GM12878 (cell line): ENCODE results near the gene POU2F1. TPM values are rescaled to one million over a fixed set of nuclear protein-coding genes. Genes with fewer than 3 reads are reported as not detected.

Experiments
- ATAC-seq: fragments of 200-7000 bp; cut with Tn5 transposase; 3 replicates; pipeline ENCODE4 v1.9.1; 2020; ENCODE audit warnings: mild to moderate bottlenecking, moderate library complexity
- BruUV-seq: library from RNA; stranded (reverse); fragments of 400-500 nt; replicated peaks from 2 replicates; lab custom pipeline; 2021; lab: Mats Ljungman, UMichigan
- CTCF ChIA-PET: fragments of 300-600 bp; sonication (Branson Sonifier 250); formaldehyde crosslinking; extraction: SDS; loops from one replicate; lab custom pipeline; 2021; ENCODE audit warnings: inconsistent platforms; lab: Yijun Ruan, JAX
- POLR2A ChIA-PET: fragments of 350-600 bp; formaldehyde crosslinking; extraction: SDS; loops from one replicate; lab custom pipeline; 2021; ENCODE audit warnings: inconsistent platforms; lab: Charles Lee
- RAD21 ChIA-PET: fragments of 300-600 bp; sonication (Branson Sonifier 250); formaldehyde crosslinking; loops from one replicate; lab custom pipeline; 2023; ENCODE audit warnings: antibody characterized with exemption; ENCODE audit not compliant: unreplicated experiment; lab: Charles Lee
- SMC1A ChIA-PET: fragments of 300-600 bp; sonication (Branson Sonifier 250); formaldehyde crosslinking; loops from one replicate; lab custom pipeline; 2023; ENCODE audit not compliant: unreplicated experiment, uncharacterized antibody; lab: Charles Lee
- DNase-seq: peaks from one replicate; pipeline ENCODE4 v3.0.0-alpha.2; 2011; ENCODE audit warnings: low read depth, low spot score
- FAIRE-seq: peaks from 3 replicates; lab custom pipeline; 2011; peaks lifted over from hg19 to GRCh38; lab: Jason Lieb, UNC
- H2AFZ ChIP-seq: 2 replicates; pipeline ENCODE4 v1.6.0; 2011; ENCODE audit warnings: low read depth, low read length, control low read depth; ENCODE audit not compliant: control insufficient read depth
- H3K27ac ChIP-seq: 2 replicates; pipeline ENCODE4 v1.5.1; 2011; ENCODE audit warnings: control low read depth; ENCODE audit not compliant: control insufficient read depth, insufficient read depth
- H3K27me3 ChIP-seq, 2 experiments: replicated peaks in 1 of 2; 2 replicates each; pipeline versions ENCODE4 v1.6.0 to v1.6.1; 2011; ENCODE audit warnings: low read length in 1 of 2; ENCODE audit not compliant: control insufficient read depth in 2 of 2, insufficient read depth in 2 of 2
- H3K36me3 ChIP-seq, 2 experiments: 2 replicates each; pipeline ENCODE4 v1.5.1; 2011; ENCODE audit warnings: low read length in 1 of 2; ENCODE audit not compliant: control insufficient read depth in 2 of 2, insufficient read depth in 2 of 2
- H3K4me1 ChIP-seq: 2 replicates; pipeline ENCODE4 v1.6.1; 2011; ENCODE audit warnings: mild to moderate bottlenecking, low read length, moderate library complexity, mixed read lengths; ENCODE audit not compliant: control insufficient read depth, insufficient read depth
- H3K4me2 ChIP-seq: 2 replicates; pipeline ENCODE4 v1.6.0; 2011; ENCODE audit warnings: control low read depth; ENCODE audit not compliant: control insufficient read depth, insufficient read depth
- H3K4me3 ChIP-seq: fragments of 200-600 bp; sonication (generic); 2 replicates; pipeline ENCODE4 v1.5.1; 2016
- H3K79me2 ChIP-seq: 2 replicates; pipeline ENCODE4 v1.6.0; 2011; ENCODE audit warnings: low read length; ENCODE audit not compliant: control insufficient read depth, insufficient read depth
- H3K9ac ChIP-seq: 2 replicates; pipeline ENCODE4 v1.8.0; 2011; ENCODE audit warnings: low read length, control low read depth, mixed read lengths; ENCODE audit not compliant: control insufficient read depth, insufficient read depth
- H3K9me3 ChIP-seq: replicated peaks from 3 replicates; pipeline ENCODE4 v1.5.1; 2011; ENCODE audit warnings: mild to moderate bottlenecking, low read length; ENCODE audit not compliant: control insufficient read depth, insufficient read depth
- H4K20me1 ChIP-seq: 2 replicates; pipeline ENCODE4 v1.6.0; 2011; ENCODE audit not compliant: control insufficient read depth, insufficient read depth
- CHD2 ChIP-seq: IDR thresholded peaks from 2 replicates; pipeline ENCODE4 v1.6.1; 2011; ENCODE audit warnings: low read depth, low read length, improper control_type of control experiment, borderline replicate concordance
- CHD4 ChIP-seq: fragments of 200-600 bp; sonication (generic); IDR thresholded peaks from 2 replicates; pipeline ENCODE4 v1.6.1; 2016; ENCODE audit warnings: mild to moderate bottlenecking
- DPF2 ChIP-seq: fragments of 450-650 bp; IDR thresholded peaks from 2 replicates; pipeline ENCODE4 v1.6.1; 2017; ENCODE audit warnings: mild to moderate bottlenecking
- ETV6 ChIP-seq, 2 experiments: fragments of 450-650 bp in 1 of 2; IDR thresholded peaks in 1 of 2; conservative IDR thresholded peaks in 1 of 2; 2 replicates each; pipeline ENCODE4 v1.6.1; 2014; ENCODE audit warnings: antibody characterized with exemption in 1 of 2, borderline replicate concordance in 1 of 2, low read depth in 1 of 2, mild to moderate bottlenecking in 1 of 2, moderate library complexity in 1 of 2
- EZH2 ChIP-seq: IDR thresholded peaks from 2 replicates; pipeline ENCODE4 v1.6.1; 2012; ENCODE audit warnings: low read depth, mild to moderate bottlenecking, control low read depth, inconsistent platforms, low read length, borderline replicate concordance; ENCODE audit not compliant: control insufficient read depth
- FOS ChIP-seq: IDR thresholded peaks from 3 replicates; pipeline ENCODE4 v1.6.1; 2011; ENCODE audit warnings: borderline replicate concordance; ENCODE audit not compliant: insufficient read length; ENCODE audit errors: extremely low read depth
- HDAC2 ChIP-seq: fragments of 200-600 bp; sonication (generic); IDR thresholded peaks from 2 replicates; pipeline ENCODE4 v1.6.1; 2017
- MXI1 ChIP-seq: fragments of 150-350 bp; IDR thresholded peaks from 2 replicates; pipeline ENCODE4 v1.6.1; 2011; ENCODE audit warnings: low read depth, mild to moderate bottlenecking, inconsistent platforms, low read length, improper control_type of control experiment
- NRF1 ChIP-seq: conservative IDR thresholded peaks from 2 replicates; pipeline ENCODE4 v1.6.1; 2011; ENCODE audit warnings: mild to moderate bottlenecking, low read depth, low read length, improper control_type of control experiment
- RFX5 ChIP-seq: IDR thresholded peaks from 2 replicates; pipeline ENCODE4 v1.6.1; 2011; ENCODE audit warnings: low read depth, low read length, improper control_type of control experiment
- SUZ12 ChIP-seq: fragments of 200-600 bp; sonication (generic); IDR thresholded peaks from one replicate; pipeline ENCODE4 v1.6.1; 2018; ENCODE audit warnings: antibody characterized with exemption, mild to moderate bottlenecking; ENCODE audit not compliant: unreplicated experiment
- WRNIP1 ChIP-seq: IDR thresholded peaks from 2 replicates; pipeline ENCODE4 v1.6.1; 2011; ENCODE audit warnings: low read depth, low read length, improper control_type of control experiment, borderline replicate concordance
- ZBTB40 ChIP-seq: fragments of 450-650 bp; IDR thresholded peaks from 2 replicates; pipeline ENCODE4 v1.6.1; 2016; ENCODE audit warnings: mild to moderate bottlenecking, moderate library complexity, borderline replicate concordance
- WGBS: methylation state at CpG from one replicate; pipeline ENCODE4 v1.1.6; 2016; ENCODE audit warnings: low lambda C conversion rate; ENCODE audit not compliant: insufficient replicate concordance, insufficient coverage; ENCODE audit errors: missing lambda C conversion rate; 5-methylcytosine and 5-hydroxymethylcytosine counted together
- in situ Hi-C: fragments of 300-500 bp; cut with MboI; formaldehyde crosslinking; loops from 9 replicates; pipeline ENCODE4 v1.14.3; 2018; ENCODE audit warnings: mixed read lengths
- intact Hi-C: fragments of 100-400 bp; cut with micrococcal nuclease; formaldehyde crosslinking; loops from one replicate; pipeline ENCODE4 v1.14.2; 2022; ENCODE audit not compliant: unreplicated experiment
- polyA plus RNA-seq, 11 experiments: library from polyadenylated mRNA; depleted of rRNA in 4 of 11; unstranded in 6 of 11; stranded (reverse) in 5 of 11; fragments of >200 nt; fragmentation: Nextera tagmentation in 4 of 11; fragmentation: Illumina TruSeq in 1 of 11; extraction: Ambion mirVana in 4 of 11; extraction: Trizol in 1 of 11; gene quantifications; 1 replicate in 1 of 11; 2 replicates in 10 of 11; pipeline versions ENCODE4 v1.2.1 to v1.2.3, GENCODE V29; 2011 to 2016; ENCODE audit warnings: inconsistent platforms in 2 of 11, missing spikeins in 2 of 11, low read depth in 1 of 11
- total RNA-seq, 4 experiments: library from RNA; depleted of rRNA in 3 of 4; stranded (reverse); fragments of >200 nt in 3 of 4; fragmentation: Illumina TruSeq in 1 of 4; extraction: Trizol in 1 of 4; gene quantifications; 2 replicates each; pipeline versions ENCODE4 v1.2.1 to v1.2.3, GENCODE V29; 2013 to 2021

POU2F1 gene
- total and polyA plus RNA-seq, 10 of the 15 experiments (the other 5 are each of a cell fraction or from before 2014, with no cell fraction given): 2.5 to 21.7 (median 12.5) TPM

GRCh38 chr1:167199656-167200055 lies 21.0 kb upstream of the POU2F1 start:
- Histone ChIP-seq H3K4me2 (no peak overlapping the region), H3K4me3 (no peak overlapping the region), H3K9ac (no peak overlapping the region), H4K20me1 (no peaks in the 10 kb centered on the region), H3K36me3 (no peaks in the 10 kb centered on the region), H2AFZ (no peak overlapping the region), H3K9me3 (no peaks in the 10 kb centered on the region), H3K27ac (no peak overlapping the region), H3K27me3 (no peaks in the 10 kb centered on the region), H3K79me2 (no peaks in the 10 kb centered on the region), H3K4me1 (no peaks in the 10 kb centered on the region)
- ChIA-PET RAD21 (no interaction called here), POLR2A (no interaction called here), CTCF (no interaction called here), SMC1A (interaction anchor here (0.6 to 1.0 kb wide), 3 partner anchors 9 to 193 kb away, joined by 3 to 4 read pairs (median 4); no protein-coding TSS in a partner anchor)
- intact Hi-C loops: no loop called here
- WGBS: 19% methylated on average over 2 of the region's 2 CpGs
- BruUV-seq: no TSS peak
- in situ Hi-C loops: no loop called here
- no peak for ATAC-seq
- FAIRE-seq: no peak
- TF ChIP-seq NRF1 (no peak), CHD2 (no peak), FOS (no peak), CHD4 (no peak)
- no peak for DNase-seq

GRCh38 chr1:167200272-167200671 lies 20.4 kb upstream of the POU2F1 start:
- Histone ChIP-seq H4K20me1 (no peaks in the 10 kb centered on the region), H3K4me1 (no peaks in the 10 kb centered on the region), H2AFZ (no peak overlapping the region), H3K27me3 (no peaks in the 10 kb centered on the region), H3K4me2 (no peak overlapping the region), H3K36me3 (no peaks in the 10 kb centered on the region), H3K9ac (no peak overlapping the region), H3K4me3 (no peak overlapping the region), H3K27ac (no peak overlapping the region), H3K79me2 (no peaks in the 10 kb centered on the region), H3K9me3 (no peaks in the 10 kb centered on the region; the same call in 2 of the 3 replicates)
- BruUV-seq: no TSS peak
- ATAC-seq: no peak
- no peak for FAIRE-seq
- SMC1A ChIA-PET: interaction anchor here (0.6 to 1.0 kb wide), 2 partner anchors 138 to 192 kb away, joined by 3 to 4 read pairs; no protein-coding TSS in a partner anchor
- POLR2A ChIA-PET: no interaction called here
- in situ Hi-C loops: no loop called here
- CTCF ChIA-PET: no interaction called here
- RAD21 ChIA-PET: no interaction called here
- intact Hi-C loops: no loop called here
- DNase-seq: no peak
- 43% methylated on average over 4 of the region's 4 CpGs for WGBS
- TF ChIP-seq ZBTB40 (no peak), MXI1 (no peak), DPF2 (no peak), ETV6 (conservative IDR thresholded peaks at IDR 0.05 in 1 of 2, IDR thresholded peaks at IDR 0.05 in 1 of 2; ENCODE audit: borderline replicate concordance in 1 of 2, low read depth in 1 of 2) (no peak), EZH2 (no peak), HDAC2 (no peak), RFX5 (no peak), SUZ12 (no peak), WRNIP1 (no peak)
- TF ChIP-seq, all 136 proteins: peak for 0
